Chondrocyte (in vitro differentiated cells): ENCODE data around the gene FBXL17. TPM values are rescaled to one million over a fixed set of nuclear protein-coding genes. Genes with fewer than 3 reads are reported as not detected.

Experiments
- DNase-seq: peaks from one replicate; pipeline ENCODE4 v3.0.0; 2021; ENCODE audit warnings: mixed read lengths, low spot score
- H3K27ac Mint-ChIP-seq: one replicate; pipeline ENCODE4 v1.8.0; 2021; ENCODE audit warnings: mild to moderate bottlenecking, moderate library complexity, mixed read lengths; ENCODE audit not compliant: unreplicated experiment
- H3K27me3 Mint-ChIP-seq: 2 replicates; pipeline ENCODE4 v1.8.0; 2021; ENCODE audit warnings: low read depth, mixed read lengths
- H3K36me3 Mint-ChIP-seq: 2 replicates; pipeline ENCODE4 v1.8.0; 2021; ENCODE audit warnings: low read depth, mixed read lengths
- H3K4me1 Mint-ChIP-seq: 2 replicates; pipeline ENCODE4 v1.8.0; 2021; ENCODE audit warnings: low read depth, mild to moderate bottlenecking, mixed read lengths
- H3K4me3 Mint-ChIP-seq: one replicate; pipeline ENCODE4 v1.8.0; 2021; ENCODE audit warnings: mild to moderate bottlenecking, moderate library complexity, mixed read lengths; ENCODE audit not compliant: unreplicated experiment
- H3K9me3 Mint-ChIP-seq: 2 replicates; pipeline ENCODE4 v1.8.0; 2021; ENCODE audit warnings: low read depth, mixed read lengths
- long read RNA-seq: library from polyadenylated mRNA; stranded (forward); transcript quantifications from one replicate; pipeline ENCODE4 v2.0.0, GENCODE V29; 2021
- total RNA-seq: library from RNA; stranded (reverse); gene quantifications from 3 replicates; pipeline ENCODE4 v1.2.1, GENCODE V29; 2021
- TF ChIP-seq, protein P1 (sequence below): fragments of 200-600 bp; sonication (generic); IDR thresholded peaks from 2 replicates; pipeline ENCODE4 v1.5.0; 2021; ENCODE audit warnings: antibody characterized with exemption, mild to moderate bottlenecking, moderate library complexity

The FBXL17 gene
- 15.3 to 25.9 TPM (median 18.6 TPM) in 3 replicates for total RNA-seq
- long read RNA-seq, full-length matches to known transcripts, result 6 of 16 reads
- long read RNA-seq, partial matches to known transcripts, result 0 of 16 reads
- long read RNA-seq, other reads (novel, unspliced or antisense), result 10 of 16 reads

DNA sequence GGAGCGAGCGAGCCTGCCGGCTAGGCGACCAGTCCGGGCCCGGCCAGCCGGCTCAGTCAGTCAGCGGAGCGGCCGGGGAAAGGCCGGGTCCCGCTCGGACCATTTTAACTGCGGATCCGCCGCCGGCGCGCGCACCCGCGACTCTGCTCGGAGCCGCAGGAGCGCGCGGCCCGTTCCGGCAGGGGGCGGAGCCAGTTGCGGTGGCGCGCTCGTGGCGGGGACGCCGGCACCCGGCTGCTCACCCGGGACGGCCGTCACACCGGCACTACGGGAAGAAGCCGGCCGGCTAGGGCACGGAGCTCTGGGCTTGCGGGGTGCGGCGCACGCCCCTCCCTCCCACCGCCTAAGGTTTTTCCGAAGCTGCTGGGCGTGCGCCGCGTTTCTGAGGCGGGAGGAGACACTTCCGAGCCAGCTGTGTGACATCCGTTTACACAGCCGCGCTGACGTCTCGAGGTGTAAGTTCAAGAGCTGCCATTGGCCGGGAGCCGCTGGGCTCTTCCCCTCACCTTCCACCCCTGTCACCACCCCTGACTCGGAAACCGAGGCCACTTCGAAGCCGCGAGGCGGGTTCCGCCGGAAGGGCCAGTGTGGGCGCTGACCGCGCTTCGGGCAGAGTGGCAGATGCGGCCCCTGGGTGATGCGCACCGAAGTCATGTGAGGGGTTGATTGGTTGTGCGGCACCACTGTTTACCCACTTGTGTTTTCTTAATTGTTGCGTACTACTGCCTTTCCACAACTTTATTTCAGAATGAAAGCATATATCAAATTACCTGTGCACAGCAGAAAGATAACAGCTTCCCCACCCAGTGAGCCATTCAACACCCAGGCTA lies at the start of gene FBXL17:
Gene FBXL17, minus strand, starts transcription at position 145 of the 830 bp plus-strand sequence.
- Mint-ChIP-seq H3K9me3 (peaks cover 3% of the 10 kb centered on the region), H3K4me3 (peak within 1 kb of the TSS; percentile 95), H3K4me1 (peaks cover 30% of the 10 kb centered on the region), H3K36me3 (peaks cover 2% of the 10 kb centered on the region), H3K27ac (peak within 1 kb of the TSS; percentile 96), H3K27me3 (no peaks in the 10 kb centered on the region)
- peak; percentile 94 for DNase-seq
- TF ChIP-seq, protein P1, sequence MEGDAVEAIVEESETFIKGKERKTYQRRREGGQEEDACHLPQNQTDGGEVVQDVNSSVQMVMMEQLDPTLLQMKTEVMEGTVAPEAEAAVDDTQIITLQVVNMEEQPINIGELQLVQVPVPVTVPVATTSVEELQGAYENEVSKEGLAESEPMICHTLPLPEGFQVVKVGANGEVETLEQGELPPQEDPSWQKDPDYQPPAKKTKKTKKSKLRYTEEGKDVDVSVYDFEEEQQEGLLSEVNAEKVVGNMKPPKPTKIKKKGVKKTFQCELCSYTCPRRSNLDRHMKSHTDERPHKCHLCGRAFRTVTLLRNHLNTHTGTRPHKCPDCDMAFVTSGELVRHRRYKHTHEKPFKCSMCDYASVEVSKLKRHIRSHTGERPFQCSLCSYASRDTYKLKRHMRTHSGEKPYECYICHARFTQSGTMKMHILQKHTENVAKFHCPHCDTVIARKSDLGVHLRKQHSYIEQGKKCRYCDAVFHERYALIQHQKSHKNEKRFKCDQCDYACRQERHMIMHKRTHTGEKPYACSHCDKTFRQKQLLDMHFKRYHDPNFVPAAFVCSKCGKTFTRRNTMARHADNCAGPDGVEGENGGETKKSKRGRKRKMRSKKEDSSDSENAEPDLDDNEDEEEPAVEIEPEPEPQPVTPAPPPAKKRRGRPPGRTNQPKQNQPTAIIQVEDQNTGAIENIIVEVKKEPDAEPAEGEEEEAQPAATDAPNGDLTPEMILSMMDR, result peak; percentile 7

DNA sequence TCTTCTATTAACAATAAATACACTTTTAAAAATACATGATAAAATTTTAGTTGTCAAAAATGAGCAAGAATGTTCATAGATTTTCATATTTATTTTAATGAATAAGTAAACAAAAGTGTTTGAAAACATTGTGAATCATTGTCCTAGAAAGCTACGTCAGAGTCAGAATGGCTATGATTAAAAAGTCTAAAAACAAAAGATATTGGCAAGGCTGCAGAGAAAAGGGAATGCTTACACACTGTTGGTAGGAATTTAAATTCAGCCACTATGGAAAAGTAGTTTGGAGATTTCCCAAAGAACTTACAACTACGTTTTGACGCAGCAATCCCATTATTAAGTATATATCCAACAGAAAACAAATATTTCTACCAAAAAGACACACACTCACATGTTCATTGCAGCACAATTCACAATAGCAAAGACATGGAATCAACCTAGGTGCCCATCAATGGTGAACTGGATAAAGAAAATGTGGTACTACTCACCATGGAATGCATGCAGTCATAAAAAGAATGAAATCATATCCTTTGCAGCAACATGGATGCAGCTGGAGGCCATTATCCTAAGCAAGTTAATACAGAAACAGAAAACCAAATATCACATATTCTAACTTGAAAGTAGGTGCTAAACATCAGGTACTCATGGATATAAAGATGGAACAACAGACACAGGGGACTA lies 49.2 kb upstream of the FBXL17 start:
- peaks cover 21% of the 10 kb centered on the region for H3K4me1 Mint-ChIP-seq
- H3K27me3 Mint-ChIP-seq, result no peaks in the 10 kb centered on the region
- peaks cover 15% of the 10 kb centered on the region for H3K9me3 Mint-ChIP-seq
- H3K36me3 Mint-ChIP-seq, result peaks cover 5% of the 10 kb centered on the region
- H3K27ac Mint-ChIP-seq, result no peak overlapping the region
- TF ChIP-seq, protein P1, result no peak
- H3K4me3 Mint-ChIP-seq, result no peak overlapping the region
- DNase-seq, result no peak

DNA sequence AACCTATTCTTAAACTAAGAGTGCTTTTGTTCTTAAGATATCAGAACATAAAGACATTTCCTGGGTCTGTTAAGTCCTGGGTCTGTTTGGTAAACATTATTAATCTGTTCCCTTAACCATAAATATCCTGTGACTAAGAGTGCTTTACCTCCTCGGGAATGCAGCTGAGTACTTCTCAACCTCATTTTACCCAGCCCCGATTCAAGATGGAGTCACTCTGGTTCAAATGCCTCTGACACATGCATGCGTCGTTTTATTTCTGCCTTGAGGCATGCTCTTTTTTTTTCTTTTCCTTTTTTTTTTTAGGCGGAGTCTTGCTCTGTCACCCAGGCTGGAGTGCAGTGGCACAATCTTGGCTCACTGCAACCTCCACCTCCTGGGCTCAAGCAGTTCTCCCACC lies 39.8 kb upstream of the FBXL17 start:
- H3K36me3 Mint-ChIP-seq, result peaks cover 5% of the 10 kb centered on the region
- H3K4me3 Mint-ChIP-seq, result no peak overlapping the region
- TF ChIP-seq, protein P1, result no peak
- H3K27me3 Mint-ChIP-seq, result no peaks in the 10 kb centered on the region
- peaks cover 3% of the 10 kb centered on the region for H3K4me1 Mint-ChIP-seq
- no peak for DNase-seq
- no peak overlapping the region for H3K27ac Mint-ChIP-seq
- peaks cover 12% of the 10 kb centered on the region for H3K9me3 Mint-ChIP-seq

DNA sequence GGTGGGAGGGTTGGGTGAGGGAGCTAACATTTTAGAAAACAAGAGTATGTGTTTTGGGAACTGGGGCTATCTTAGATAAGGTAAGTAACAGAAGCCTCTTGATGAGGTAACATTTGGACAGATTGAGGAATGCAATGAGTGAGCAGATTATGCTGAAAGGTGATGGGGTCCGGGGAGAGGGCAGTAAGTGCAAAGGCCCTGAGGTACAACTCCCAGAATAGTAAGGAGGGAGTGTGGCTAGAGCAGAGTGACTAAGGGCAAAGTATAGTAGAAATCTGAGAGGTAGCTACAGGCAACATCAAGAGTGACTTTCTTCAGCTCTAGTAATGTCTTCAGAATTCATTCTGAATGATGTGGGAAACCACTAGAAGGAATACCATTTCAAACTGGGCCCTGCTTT lies 38.9 kb upstream of the FBXL17 start:
- Mint-ChIP-seq H3K27me3 (no peaks in the 10 kb centered on the region), H3K4me3 (no peak overlapping the region), H3K9me3 (peaks cover 9% of the 10 kb centered on the region), H3K4me1 (peaks cover 3% of the 10 kb centered on the region), H3K36me3 (peaks cover 3% of the 10 kb centered on the region), H3K27ac (no peak overlapping the region)
- TF ChIP-seq, protein P1, result no peak
- no peak for DNase-seq

DNA sequence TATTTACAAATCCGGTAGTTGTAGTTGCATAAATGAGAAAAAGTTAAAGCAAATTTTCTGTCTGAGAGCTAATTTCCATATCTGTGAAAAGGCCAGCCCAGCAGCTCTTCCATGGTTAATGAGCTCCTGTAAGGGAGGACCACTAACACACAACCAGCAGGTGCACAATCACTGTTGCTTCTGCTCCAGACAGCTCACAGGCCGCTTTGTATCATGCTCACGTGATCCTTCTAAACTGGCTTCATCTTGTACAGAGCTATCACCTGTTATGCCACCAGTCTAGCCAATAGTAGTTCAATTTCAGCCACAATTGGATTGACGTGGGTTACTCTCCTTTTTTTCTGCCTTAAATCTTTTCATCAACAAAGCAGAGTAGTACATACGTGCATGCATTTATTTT lies 38.3 kb upstream of the FBXL17 start:
- peaks cover 3% of the 10 kb centered on the region for H3K4me1 Mint-ChIP-seq
- TF ChIP-seq, protein P1, result no peak
- peaks cover 3% of the 10 kb centered on the region for H3K36me3 Mint-ChIP-seq
- no peak for DNase-seq
- H3K27me3 Mint-ChIP-seq, result no peaks in the 10 kb centered on the region
- peaks cover 9% of the 10 kb centered on the region for H3K9me3 Mint-ChIP-seq
- no peak overlapping the region for H3K4me3 Mint-ChIP-seq
- H3K27ac Mint-ChIP-seq, result no peak overlapping the region
